ENCODE results near the gene GAB2.

Gene GAB2

GRCh38 chr11:78444726-78445125 is 27.1 kb upstream of the GAB2 start:
- no peak for DNase-seq
- TF ChIP-seq POLR2A (IDR thresholded peaks at IDR 0.05; ENCODE audit: low read length) (no peak), GATA1 (IDR thresholded peaks at IDR 0.05; ENCODE audit: low read depth, low read length) (no peak)

- TF ChIP-seq POLR2A (IDR thresholded peaks at IDR 0.05; ENCODE audit: low read length) (no peak), GATA1 (IDR thresholded peaks at IDR 0.05; ENCODE audit: low read depth, low read length) (no peak)
- no peak for DNase-seq
Observed at GRCh38 chr11:78441956-78442355, 24.3 kb upstream of the GAB2 start.

GRCh38 chr11:78438298-78438975 is 20.8 kb upstream of the GAB2 start:
- TF ChIP-seq POLR2A (IDR thresholded peaks at IDR 0.05; ENCODE audit: low read length) = no peak
- TF ChIP-seq GATA1 (IDR thresholded peaks at IDR 0.05; ENCODE audit: low read depth, low read length) = no peak
- DNase-seq = no peak

- TF ChIP-seq POLR2A (IDR thresholded peaks at IDR 0.05; ENCODE audit: low read length) (no peak), GATA1 (IDR thresholded peaks at IDR 0.05; ENCODE audit: low read depth, low read length) (no peak)
Observed at GRCh38 chr11:78432956-78433355, 15.3 kb upstream of the GAB2 start.

GRCh38 chr11:78432058-78432515 is 14.5 kb upstream of the GAB2 start:
- peak in 1 of 2 experiments; percentile 38 for DNase-seq
- no peak for TF ChIP-seq POLR2A (IDR thresholded peaks at IDR 0.05; ENCODE audit: low read length)
- TF ChIP-seq GATA1 (IDR thresholded peaks at IDR 0.05; ENCODE audit: low read depth, low read length) = no peak

More at GRCh38 chr11:78432956-78433355, 15.3 kb upstream of the GAB2 start:
- DNase-seq = no peak

DNA sequence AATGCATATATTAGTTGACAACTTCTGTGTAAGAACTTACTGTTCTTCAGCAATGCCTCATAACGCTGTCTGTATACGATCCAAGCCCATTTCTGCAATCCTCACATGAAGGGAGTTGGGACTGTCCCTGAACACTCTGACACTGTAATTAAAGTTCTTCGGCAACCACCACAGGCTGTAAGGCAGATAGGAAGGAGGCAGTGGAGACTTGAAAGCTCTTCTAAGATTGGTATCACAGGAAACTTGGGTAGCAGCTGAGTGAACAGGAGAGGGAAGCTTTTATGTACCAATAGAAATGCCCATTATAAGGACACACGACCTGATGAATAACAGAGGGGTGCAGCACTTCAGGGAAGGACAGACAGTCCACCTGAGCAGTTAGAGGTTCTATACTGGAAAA is 12.0 kb upstream of the GAB2 start:
- TF ChIP-seq GATA1 (IDR thresholded peaks at IDR 0.05; ENCODE audit: low read depth, low read length) (no peak), POLR2A (IDR thresholded peaks at IDR 0.05; ENCODE audit: low read length) (no peak)

DNA sequence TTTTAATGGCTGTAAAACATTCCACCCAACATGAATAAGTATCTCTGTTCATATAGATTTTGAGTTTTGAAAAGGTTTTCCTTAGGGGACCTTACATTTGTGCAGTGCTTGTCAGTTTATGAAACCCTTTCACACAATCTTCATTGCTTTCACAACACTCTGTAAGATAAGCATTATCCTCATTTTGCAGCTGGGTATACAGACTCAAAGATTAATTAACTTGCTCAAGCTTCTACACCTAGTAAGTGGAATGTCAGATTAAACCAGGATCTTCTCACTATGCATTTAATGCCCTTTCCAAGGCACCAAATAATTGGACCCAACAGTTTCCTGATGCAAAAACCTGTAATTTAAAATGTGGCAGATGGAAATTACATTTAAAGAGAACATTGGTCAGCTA is 11.6 kb upstream of the GAB2 start:
- peak; percentile 39 to 66 for DNase-seq
- no peak for TF ChIP-seq GATA1 (IDR thresholded peaks at IDR 0.05; ENCODE audit: low read depth, low read length)

More for the DNA sequence above, 12.0 kb upstream of the GAB2 start:
- DNase-seq = peak; percentile 16 to 17

DNA sequence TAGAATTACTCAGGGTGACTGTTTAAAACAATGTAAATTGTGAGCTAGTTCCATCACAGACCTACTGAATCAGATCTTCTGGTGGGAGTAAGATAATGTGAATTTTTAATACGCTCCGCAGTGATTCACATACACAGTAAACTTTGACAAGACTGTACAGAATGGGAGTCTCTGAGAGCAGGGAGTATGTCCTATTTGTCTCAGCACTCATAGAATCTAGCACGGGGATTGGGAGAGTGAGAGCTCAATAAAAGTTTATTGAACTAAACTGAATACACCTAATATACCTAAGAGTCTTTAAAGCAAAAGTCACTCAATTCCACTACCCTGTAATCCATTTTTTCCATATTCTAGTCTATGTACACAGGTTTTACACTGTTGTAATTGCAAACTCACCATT is 11.2 kb upstream of the GAB2 start:
- TF ChIP-seq GATA1 (IDR thresholded peaks at IDR 0.05; ENCODE audit: low read depth, low read length) = no peak
- TF ChIP-seq POLR2A (IDR thresholded peaks at IDR 0.05; ENCODE audit: low read length) = no peak
- no peak for DNase-seq

GRCh38 chr11:78428266-78428636 is 10.6 kb upstream of the GAB2 start:
- no peak for DNase-seq
- no peak for TF ChIP-seq POLR2A (IDR thresholded peaks at IDR 0.05; ENCODE audit: low read length)
- no peak for TF ChIP-seq GATA1 (IDR thresholded peaks at IDR 0.05; ENCODE audit: low read depth, low read length)

GRCh38 chr11:78427615-78428265 is 10.1 kb upstream of the GAB2 start:
- TF ChIP-seq POLR2A (IDR thresholded peaks at IDR 0.05; ENCODE audit: low read length) (no peak), GATA1 (IDR thresholded peaks at IDR 0.05; ENCODE audit: low read depth, low read length) (no peak)
- DNase-seq = no peak

DNA sequence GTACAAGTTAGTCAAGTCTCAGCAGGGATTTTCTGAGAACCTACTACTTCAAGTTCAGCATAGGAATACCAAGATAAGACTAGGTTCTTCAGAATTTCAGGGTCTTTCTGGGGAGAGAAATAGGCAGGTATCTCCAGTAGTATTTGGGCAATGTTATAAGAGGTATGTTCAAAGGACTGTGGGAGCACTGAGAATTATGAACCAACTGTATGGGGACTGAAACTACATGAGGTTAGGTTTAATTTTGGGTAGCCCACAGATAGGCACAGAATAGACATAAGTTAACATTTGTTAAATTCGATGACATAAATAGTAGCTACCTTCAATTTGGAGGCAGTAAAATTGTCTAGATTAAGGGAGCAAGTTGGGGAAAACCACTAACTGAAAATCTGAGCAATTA is 9.2 kb upstream of the GAB2 start:
- no peak for DNase-seq
- TF ChIP-seq GATA1 (IDR thresholded peaks at IDR 0.05; ENCODE audit: low read depth, low read length) (no peak), POLR2A (IDR thresholded peaks at IDR 0.05; ENCODE audit: low read length) (no peak)

DNA sequence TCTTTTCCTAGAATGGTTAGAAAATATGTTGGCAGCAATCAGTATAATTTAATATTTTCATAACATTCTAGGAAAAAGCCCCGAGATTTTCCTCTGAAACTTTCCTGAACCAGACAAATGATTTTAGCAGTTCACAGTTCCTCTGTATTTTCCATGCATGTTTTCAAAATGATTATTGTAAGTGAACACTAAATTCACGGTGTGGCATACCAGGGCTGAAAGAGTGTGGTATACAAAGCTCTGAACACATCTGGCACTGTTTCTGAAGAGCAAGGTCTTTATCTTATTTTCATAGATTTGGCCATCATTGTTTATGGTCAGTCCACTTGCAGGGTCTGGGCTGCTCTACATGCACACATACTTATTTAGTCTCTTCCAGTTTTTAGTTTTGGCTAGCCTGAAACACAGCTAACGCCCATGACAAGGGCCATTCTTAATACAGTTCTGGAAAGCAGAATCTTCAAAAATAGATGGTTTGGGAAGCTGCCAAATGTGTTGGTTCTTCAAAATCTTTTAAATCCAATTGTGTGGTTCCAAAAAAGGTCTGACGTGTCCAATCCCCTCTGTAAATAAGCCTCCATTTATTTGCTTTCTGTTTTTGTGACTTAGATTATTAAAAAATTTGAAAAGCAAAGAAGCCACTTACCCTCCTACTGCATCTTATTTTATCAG is 7.9 kb upstream of the GAB2 start:
- DNase-seq = no peak
- TF ChIP-seq GATA1 (IDR thresholded peaks at IDR 0.05; ENCODE audit: low read depth, low read length) = no peak
- no peak for TF ChIP-seq POLR2A (IDR thresholded peaks at IDR 0.05; ENCODE audit: low read length)

DNA sequence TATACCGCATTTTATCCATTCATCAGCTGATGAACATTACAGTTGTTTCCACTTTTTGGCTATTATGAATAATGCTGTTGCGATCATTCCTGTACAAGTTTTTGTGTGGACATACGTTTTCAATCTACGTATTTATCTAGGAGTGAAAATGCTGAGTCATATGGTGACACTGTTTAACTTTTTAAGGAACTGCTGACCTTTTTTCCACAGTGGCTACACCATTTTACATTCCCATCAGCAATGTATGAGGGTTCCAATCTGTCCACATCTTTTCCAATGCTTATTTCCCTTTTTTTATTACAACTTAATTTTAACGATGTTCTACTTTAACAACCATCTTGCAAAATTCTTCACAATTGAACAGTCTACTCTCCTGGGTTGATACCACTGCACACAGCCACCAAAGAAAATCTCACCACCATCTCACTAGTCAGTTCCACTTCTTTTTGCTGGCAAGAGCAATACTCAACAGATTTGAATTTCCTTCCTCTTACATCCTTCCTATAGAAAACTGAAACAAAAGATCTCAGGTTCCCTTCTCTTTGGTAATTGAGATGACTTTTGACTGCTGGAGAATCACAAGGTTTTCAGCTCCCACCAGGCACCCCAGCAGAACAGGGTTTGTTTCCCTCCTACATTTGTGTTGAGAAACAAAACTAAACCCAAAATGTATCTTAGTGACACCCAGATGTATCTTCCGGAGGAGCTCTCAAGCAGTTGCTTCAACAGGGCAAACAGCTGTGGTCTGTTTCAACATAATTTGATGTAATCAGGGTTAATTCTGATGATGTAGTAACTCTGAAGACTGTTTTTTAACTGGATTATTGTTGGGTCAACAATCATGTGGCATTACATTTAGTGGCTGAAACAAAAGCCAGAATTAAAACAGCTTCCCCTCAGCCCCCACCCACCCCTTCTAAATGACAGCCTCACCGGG is 7.0 kb upstream of the GAB2 start:
- TF ChIP-seq POLR2A (IDR thresholded peaks at IDR 0.05; ENCODE audit: low read length) (no peak), GATA1 (IDR thresholded peaks at IDR 0.05; ENCODE audit: low read depth, low read length) (no peak)
- peak; percentile 19 to 49 for DNase-seq

GRCh38 chr11:78423241-78423640 is 5.6 kb upstream of the GAB2 start:
- TF ChIP-seq GATA1 (IDR thresholded peaks at IDR 0.05; ENCODE audit: low read depth, low read length) = no peak
- no peak for TF ChIP-seq POLR2A (IDR thresholded peaks at IDR 0.05; ENCODE audit: low read length)
- DNase-seq = no peak

All from erythroblast (primary cell).